Fibroblast of lung (primary cell): ENCODE data around the gene KDM4D. TPM values are rescaled to one million over a fixed set of nuclear protein-coding genes. Genes with fewer than 3 reads are reported as not detected.
"Not testable (repeated sequence)": the region's sequence is repeated elsewhere in the genome, so short reads cannot be mapped to it uniquely, and the experiment has no call there.

ENCODE experiments used
- DNase-seq, 2 donors: peaks; one replicate each; pipeline versions ENCODE4 v3.0.0 to v3.0.0-alpha.2; 2010; ENCODE audit warnings: low read depth in 2 of 2
- H2AFZ ChIP-seq: 2 replicates; pipeline ENCODE4 v1.5.1; 2012; ENCODE audit warnings: low read length, control low read depth, inconsistent platforms
- H3K27ac ChIP-seq: 2 replicates; pipeline ENCODE4 v1.5.1; 2011; ENCODE audit warnings: low read length, control low read depth; ENCODE audit not compliant: insufficient read depth
- H3K27me3 ChIP-seq: 2 replicates; pipeline ENCODE4 v1.5.1; 2011; ENCODE audit warnings: mild to moderate bottlenecking, low read length; ENCODE audit not compliant: control insufficient read depth, insufficient read depth
- H3K36me3 ChIP-seq: 2 replicates; pipeline ENCODE4 v1.5.1; 2011; ENCODE audit warnings: low read length; ENCODE audit not compliant: control insufficient read depth, insufficient read depth
- H3K4me1 ChIP-seq: 2 replicates; pipeline ENCODE4 v1.5.1; 2011; ENCODE audit warnings: low read length; ENCODE audit not compliant: control insufficient read depth, insufficient read depth; ENCODE audit errors: extremely low read depth
- H3K4me2 ChIP-seq: 2 replicates; pipeline ENCODE4 v1.5.1; 2011; ENCODE audit warnings: low read length, control low read depth; ENCODE audit not compliant: insufficient read depth; ENCODE audit errors: extremely low read depth
- H3K4me3 ChIP-seq, 4 experiments: fragments of 200-600 bp in 1 of 4; sonication (generic) in 1 of 4; replicated peaks in 1 of 4; 2 replicates each; pipeline ENCODE4 v1.5.1; 2011 to 2016; ENCODE audit warnings: low read length in 4 of 4, low read depth in 3 of 4, mild to moderate bottlenecking in 3 of 4, control low read depth in 2 of 4, inconsistent platforms in 1 of 4, mixed read lengths in 1 of 4; ENCODE audit not compliant: insufficient read depth in 1 of 4; ENCODE audit errors: control extremely low read depth in 1 of 4
- H3K79me2 ChIP-seq: 2 replicates; pipeline ENCODE4 v1.5.1; 2012; ENCODE audit warnings: mild to moderate bottlenecking, low read length, inconsistent platforms; ENCODE audit not compliant: control insufficient read depth, insufficient read depth
- H3K9ac ChIP-seq: 2 replicates; pipeline ENCODE4 v1.5.1; 2011; ENCODE audit warnings: mild to moderate bottlenecking, low read length, control low read depth; ENCODE audit not compliant: insufficient read depth
- H3K9me3 ChIP-seq: 2 replicates; pipeline ENCODE4 v1.5.1; 2012; ENCODE audit warnings: low read depth, low read length; ENCODE audit not compliant: control insufficient read depth, insufficient read depth
- H4K20me1 ChIP-seq: 2 replicates; pipeline ENCODE4 v1.5.1; 2011; ENCODE audit warnings: low read length; ENCODE audit not compliant: control insufficient read depth, insufficient read depth; ENCODE audit errors: extremely low read depth
- EZH2 ChIP-seq: IDR thresholded peaks from 2 replicates; pipeline ENCODE4 v1.5.1; 2012; ENCODE audit warnings: low read length, control low read depth, mild to moderate bottlenecking; ENCODE audit errors: missing control alignments
- polyA plus RNA-seq, 2 donors: library from polyadenylated mRNA; depleted of rRNA in 1 of 2; stranded (reverse) in 1 of 2; unstranded in 1 of 2; fragments of >200 nt; gene quantifications; 2 replicates each; pipeline ENCODE4 v1.2.1, GENCODE V29; 2011 to 2012; ENCODE audit warnings: missing spikeins in 1 of 2
- total RNA-seq: library from RNA; depleted of rRNA; stranded (reverse); fragments of >200 nt; gene quantifications from 2 replicates; pipeline ENCODE4 v1.2.1, GENCODE V29; 2014
- TF ChIP-seq, protein P1 (sequence below), 2 donors: IDR thresholded peaks in 1 of 2; conservative IDR thresholded peaks in 1 of 2; 1 replicate in 1 of 2; 2 replicates in 1 of 2; pipeline ENCODE4 v1.5.1; 2011 to 2012; ENCODE audit warnings: low read length in 2 of 2, control low read depth in 1 of 2, inconsistent platforms in 1 of 2, low read depth in 1 of 2, mild to moderate bottlenecking in 1 of 2

Gene KDM4D
- total and polyA plus RNA-seq, 2 donors (not counting 1 experiment from before 2014, with no cell fraction given) = 0.50 to 0.94 TPM

- TF ChIP-seq, protein P1, sequence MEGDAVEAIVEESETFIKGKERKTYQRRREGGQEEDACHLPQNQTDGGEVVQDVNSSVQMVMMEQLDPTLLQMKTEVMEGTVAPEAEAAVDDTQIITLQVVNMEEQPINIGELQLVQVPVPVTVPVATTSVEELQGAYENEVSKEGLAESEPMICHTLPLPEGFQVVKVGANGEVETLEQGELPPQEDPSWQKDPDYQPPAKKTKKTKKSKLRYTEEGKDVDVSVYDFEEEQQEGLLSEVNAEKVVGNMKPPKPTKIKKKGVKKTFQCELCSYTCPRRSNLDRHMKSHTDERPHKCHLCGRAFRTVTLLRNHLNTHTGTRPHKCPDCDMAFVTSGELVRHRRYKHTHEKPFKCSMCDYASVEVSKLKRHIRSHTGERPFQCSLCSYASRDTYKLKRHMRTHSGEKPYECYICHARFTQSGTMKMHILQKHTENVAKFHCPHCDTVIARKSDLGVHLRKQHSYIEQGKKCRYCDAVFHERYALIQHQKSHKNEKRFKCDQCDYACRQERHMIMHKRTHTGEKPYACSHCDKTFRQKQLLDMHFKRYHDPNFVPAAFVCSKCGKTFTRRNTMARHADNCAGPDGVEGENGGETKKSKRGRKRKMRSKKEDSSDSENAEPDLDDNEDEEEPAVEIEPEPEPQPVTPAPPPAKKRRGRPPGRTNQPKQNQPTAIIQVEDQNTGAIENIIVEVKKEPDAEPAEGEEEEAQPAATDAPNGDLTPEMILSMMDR (conservative IDR thresholded peaks at IDR 0.05 in 1 of 2, IDR thresholded peaks at IDR 0.05 in 1 of 2; ENCODE audit: low read depth in 1 of 2, low read length in 2 of 2) = no peak
- H3K79me2 ChIP-seq = no peaks in the 10 kb centered on the region
- H3K9ac ChIP-seq = no peak overlapping the region
- no peaks in the 10 kb centered on the region for H3K4me1 ChIP-seq
- DNase-seq = no peak
- H2AFZ ChIP-seq = no peak overlapping the region
- H3K4me2 ChIP-seq = no peak overlapping the region
- no peaks in the 10 kb centered on the region for H3K27me3 ChIP-seq
- H3K9me3 ChIP-seq = no peaks in the 10 kb centered on the region
- H4K20me1 ChIP-seq = peaks cover 1% of the 10 kb centered on the region
- H3K4me3 ChIP-seq = no peak overlapping the region
- H3K27ac ChIP-seq = no peak overlapping the region
- H3K36me3 ChIP-seq = no peaks in the 10 kb centered on the region
These were observed 40.8 kb downstream of the KDM4D start for GRCh38 chr11:95014184-95014821.

DNA sequence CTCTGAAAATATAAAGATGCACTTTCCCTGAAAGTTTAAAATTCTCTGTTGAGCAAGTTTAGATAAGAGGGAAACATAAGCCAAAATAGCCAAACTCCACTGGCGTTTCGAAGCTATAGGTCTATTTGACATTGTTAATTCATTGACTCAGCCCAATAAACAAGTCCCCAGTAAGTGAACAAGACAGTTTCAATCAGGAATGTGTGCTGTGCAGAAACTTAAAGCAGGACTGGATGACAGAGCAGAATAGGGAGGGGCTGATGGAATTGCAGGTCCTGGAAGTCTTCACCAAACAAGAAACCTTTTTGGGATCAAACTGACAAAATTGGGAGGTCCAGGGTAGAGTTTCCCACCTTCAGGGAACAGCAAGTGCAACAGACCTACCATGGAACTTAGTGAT lies 42.6 kb downstream of the KDM4D start:
- H3K27me3 ChIP-seq = no peaks in the 10 kb centered on the region

GRCh38 chr11:95021468-95021867 lies 48.0 kb downstream of the KDM4D start:
- H2AFZ ChIP-seq, H4K20me1 ChIP-seq, H3K36me3 ChIP-seq, H3K4me3 ChIP-seq, H3K9ac ChIP-seq, H3K4me2 ChIP-seq, H3K27me3 ChIP-seq, H3K79me2 ChIP-seq, DNase-seq, H3K27ac ChIP-seq, H3K9me3 ChIP-seq, H3K4me1 ChIP-seq: not testable (repeated sequence)

More for the DNA sequence above, 42.6 kb downstream of the KDM4D start:
- Histone ChIP-seq H3K79me2 (no peaks in the 10 kb centered on the region), H2AFZ (no peak overlapping the region), H3K4me1 (no peaks in the 10 kb centered on the region), H4K20me1 (peaks cover 1% of the 10 kb centered on the region), H3K27ac (no peak overlapping the region), H3K36me3 (no peaks in the 10 kb centered on the region), H3K9ac (no peak overlapping the region), H3K4me2 (no peak overlapping the region), H3K4me3 (no peak overlapping the region), H3K9me3 (no peaks in the 10 kb centered on the region)
- no peak for DNase-seq
- TF ChIP-seq, protein P1 (conservative IDR thresholded peaks at IDR 0.05 in 1 of 2, IDR thresholded peaks at IDR 0.05 in 1 of 2; ENCODE audit: low read depth in 1 of 2, low read length in 2 of 2) = no peak
- no peak for TF ChIP-seq EZH2
